NCI-H2171 treated with DMSO at 0.1 percent for 48 hours (cell line): ENCODE measurements around the gene KCND3.

Experiments
- DNase-seq: peaks from one replicate; lab custom pipeline; 2025; lab: John Stamatoyannopoulos, UW

KCND3 gene

GRCh38 chr1:111989531-111990025, at the start of gene KCND3:
Gene KCND3, minus strand, starts transcription at chr1:111989668.
- no peak for DNase-seq

DNA sequence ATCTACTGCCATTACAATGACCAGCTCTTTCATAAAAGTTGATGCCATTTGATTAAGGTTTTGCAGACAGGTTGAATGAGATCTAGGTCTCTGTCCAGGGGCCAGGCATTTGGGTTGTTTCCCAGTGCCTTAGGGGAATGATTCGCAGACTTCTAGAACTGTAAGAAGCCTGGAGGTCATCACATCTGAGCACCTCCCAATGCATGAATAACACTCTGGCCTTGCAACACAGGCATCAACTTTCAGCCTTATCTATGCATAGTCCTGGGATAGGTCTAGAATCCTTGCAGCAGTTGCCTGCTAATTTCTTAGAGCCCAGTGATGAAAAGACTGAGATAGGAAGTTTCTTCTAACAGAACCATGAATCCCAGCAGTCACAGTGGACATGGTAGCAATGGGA, 44.8 kb upstream of the KCND3 start:
- DNase-seq: no peak

DNA sequence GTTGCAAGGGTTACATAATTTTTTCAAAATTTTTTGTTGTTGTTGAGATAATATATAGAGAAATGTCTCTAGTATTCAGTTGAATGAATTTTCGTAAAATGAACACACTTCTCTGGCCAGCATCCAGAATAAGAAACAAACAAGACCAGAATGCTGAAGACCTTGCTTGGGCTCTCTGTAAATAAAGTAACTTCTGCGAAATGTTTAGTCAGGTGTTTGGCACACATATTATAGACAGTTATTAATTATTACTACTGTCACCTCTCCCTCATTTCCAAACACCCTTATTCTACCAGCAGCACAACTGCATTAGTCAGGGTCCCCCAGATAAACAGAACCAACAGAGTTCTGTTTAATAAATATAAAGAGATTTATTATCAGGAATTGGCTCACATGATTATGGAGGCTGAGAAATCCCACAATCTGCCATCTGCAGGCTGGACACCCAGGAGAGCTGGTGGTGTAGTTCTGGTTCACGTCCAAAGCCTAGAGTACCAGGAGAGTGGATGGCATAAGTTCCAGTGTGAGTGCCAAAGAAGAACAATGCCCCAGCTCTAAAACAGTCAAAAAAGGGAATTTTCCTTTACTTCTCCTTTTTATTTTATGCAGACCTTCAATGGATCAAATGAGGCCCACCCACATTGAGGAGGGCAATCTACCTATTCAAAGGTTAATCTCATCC, 44.1 kb upstream of the KCND3 start:
- DNase-seq: no peak

GRCh38 chr1:112030157-112030556, 40.7 kb upstream of the KCND3 start:
- no peak for DNase-seq

- DNase-seq: no peak
Observed at GRCh38 chr1:112027696-112028095, 38.2 kb upstream of the KCND3 start.

DNA sequence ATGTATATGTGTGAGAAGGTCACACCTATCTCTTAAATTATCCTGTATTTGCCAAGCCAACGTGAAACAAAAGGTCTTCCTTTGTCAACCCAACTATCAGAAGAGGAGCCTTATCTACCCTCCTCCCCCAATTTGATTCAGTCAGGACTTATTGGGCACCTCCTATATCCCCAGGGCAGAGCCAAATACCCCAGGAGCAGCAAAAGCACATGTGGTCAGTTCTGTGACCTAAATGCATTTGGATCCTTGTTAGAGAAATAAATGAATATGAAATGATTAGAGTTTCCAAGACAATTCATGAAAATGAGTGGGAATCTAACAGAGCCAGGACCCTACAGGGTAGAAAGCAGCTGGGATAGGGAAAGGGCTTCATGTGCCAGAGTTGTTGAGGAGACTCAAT, 37.0 kb upstream of the KCND3 start:
- no peak for DNase-seq

- DNase-seq: no peak
Observed at GRCh38 chr1:112026016-112026415, 36.5 kb upstream of the KCND3 start.

DNA sequence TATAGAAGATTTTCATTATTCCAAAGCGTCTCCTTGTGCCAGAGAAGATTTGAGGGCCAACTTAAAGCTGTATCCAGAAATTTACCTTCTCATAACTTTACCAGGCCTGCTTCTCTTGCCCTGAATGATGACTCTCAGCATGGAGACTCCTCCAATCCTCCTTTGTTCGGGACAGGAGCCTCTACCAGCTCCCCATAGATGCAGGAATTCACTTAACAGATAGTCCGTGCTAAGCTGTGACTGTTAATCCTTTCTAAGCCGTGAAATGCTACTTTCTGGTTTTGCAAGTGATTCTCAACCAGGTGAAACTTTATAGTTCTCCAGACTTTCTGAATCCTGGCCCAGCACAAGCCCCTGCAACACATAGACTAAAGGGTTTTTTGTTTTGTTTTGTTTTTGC, 31.8 kb upstream of the KCND3 start:
- no peak for DNase-seq

GRCh38 chr1:112017183-112017582, 27.7 kb upstream of the KCND3 start:
- no peak for DNase-seq

DNA sequence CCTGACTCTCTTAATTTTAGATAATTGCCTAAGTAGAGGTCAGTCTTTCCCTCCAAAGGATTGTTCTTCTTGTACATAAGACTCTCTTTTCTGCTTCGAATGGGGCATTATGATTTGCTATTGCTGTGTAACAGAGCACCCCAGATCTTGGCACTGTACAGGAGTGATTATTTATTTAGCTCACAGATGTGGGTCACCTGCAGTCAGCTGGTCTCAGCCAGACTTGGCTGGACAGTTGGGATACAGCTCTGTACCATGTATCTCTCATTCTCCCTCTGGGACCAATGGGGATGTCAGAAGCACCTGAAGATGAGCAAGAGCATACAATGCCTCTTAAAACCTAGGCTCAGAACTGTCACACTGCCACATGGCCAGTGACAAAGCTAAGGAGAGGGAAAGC, 23.4 kb upstream of the KCND3 start:
- DNase-seq: no peak

- DNase-seq: no peak
Observed at GRCh38 chr1:112011202-112011601, 21.7 kb upstream of the KCND3 start.

DNA sequence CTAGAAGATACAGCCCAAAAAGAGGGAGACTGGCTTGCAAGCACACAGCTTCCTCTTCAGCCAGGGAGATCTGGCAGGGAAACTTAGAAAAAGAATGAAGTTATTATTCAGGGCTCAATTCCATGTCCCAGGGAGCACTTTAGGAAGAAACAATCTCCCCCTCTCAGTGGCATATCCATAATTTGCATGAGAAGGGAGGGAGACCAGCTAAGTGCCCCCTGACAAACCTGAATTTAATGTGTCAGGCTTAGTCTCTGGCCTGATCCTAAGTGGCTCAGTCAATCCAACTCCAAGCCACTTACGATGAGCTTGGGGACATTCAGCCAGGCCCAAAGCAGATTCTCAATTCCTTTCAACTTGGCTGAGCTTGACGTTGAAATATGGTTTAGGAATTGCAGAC, 17.7 kb upstream of the KCND3 start:
- DNase-seq: no peak

GRCh38 chr1:112006416-112007025, 17.1 kb upstream of the KCND3 start:
- DNase-seq: no peak

DNA sequence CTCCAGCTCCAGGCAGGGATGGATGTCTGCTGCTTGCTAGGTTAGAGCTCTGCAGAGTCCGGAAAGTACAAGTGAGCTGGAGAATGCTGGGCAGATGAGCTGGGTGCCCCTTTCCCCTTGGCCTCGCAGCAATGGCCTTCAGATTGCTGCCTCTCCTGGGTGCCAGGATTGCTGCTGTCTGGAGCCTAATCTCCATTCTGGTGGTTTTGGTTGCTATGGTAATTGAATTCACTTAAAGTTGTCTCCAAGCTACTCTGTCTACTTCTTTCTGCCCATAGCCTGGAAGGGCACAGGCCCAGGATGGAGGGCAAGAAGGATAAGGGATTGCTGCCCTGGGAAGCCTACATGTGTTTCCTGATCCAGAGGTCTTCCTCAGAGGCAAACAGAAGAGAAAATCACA, 14.6 kb upstream of the KCND3 start:
- no peak for DNase-seq

- no peak for DNase-seq
Observed at GRCh38 chr1:112002514-112002913, 13.0 kb upstream of the KCND3 start.

GRCh38 chr1:112001436-112001835, 12.0 kb upstream of the KCND3 start:
- no peak for DNase-seq

DNA sequence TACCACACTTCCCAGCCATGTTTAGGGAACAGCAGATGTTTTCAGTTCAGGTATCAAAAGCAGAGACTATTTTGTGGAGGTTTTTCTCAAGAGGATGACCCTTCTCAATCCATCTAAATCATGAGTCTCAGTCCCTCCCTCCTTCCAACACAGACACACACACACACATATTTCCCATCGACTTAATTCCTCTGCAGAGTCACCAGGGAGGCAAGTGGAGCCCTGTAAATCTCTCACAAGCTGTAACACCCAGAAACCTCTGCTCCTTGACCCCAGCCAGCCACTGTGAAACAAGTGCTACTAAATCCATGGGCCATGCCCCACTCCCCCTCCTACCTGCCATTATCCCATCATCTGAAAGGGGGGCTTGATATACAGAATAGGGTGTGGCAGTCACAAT, 10.6 kb upstream of the KCND3 start:
- DNase-seq: no peak

- DNase-seq: no peak
Observed at GRCh38 chr1:111998332-111998731, 8.9 kb upstream of the KCND3 start.

DNA sequence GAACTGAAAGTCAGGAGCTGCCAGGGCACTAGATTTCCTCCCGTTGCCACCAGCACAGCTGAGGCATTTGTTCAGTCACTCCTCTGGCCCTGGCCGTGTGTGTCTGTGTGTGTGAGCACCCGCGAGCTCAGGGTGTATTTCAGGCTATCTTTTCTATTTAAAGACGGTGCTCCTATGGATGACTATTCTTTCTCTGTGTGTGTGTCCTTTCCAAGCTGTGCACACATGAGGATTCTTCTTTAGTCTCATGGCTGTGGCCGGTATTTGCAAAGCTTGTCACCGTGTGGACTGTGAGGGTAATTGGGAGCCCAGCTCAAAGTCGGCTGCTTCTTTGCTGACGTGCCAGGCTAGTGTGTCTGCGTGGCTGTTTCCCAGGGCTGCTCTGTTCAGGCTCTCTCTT, 3.0 kb upstream of the KCND3 start:
- no peak for DNase-seq

DNA sequence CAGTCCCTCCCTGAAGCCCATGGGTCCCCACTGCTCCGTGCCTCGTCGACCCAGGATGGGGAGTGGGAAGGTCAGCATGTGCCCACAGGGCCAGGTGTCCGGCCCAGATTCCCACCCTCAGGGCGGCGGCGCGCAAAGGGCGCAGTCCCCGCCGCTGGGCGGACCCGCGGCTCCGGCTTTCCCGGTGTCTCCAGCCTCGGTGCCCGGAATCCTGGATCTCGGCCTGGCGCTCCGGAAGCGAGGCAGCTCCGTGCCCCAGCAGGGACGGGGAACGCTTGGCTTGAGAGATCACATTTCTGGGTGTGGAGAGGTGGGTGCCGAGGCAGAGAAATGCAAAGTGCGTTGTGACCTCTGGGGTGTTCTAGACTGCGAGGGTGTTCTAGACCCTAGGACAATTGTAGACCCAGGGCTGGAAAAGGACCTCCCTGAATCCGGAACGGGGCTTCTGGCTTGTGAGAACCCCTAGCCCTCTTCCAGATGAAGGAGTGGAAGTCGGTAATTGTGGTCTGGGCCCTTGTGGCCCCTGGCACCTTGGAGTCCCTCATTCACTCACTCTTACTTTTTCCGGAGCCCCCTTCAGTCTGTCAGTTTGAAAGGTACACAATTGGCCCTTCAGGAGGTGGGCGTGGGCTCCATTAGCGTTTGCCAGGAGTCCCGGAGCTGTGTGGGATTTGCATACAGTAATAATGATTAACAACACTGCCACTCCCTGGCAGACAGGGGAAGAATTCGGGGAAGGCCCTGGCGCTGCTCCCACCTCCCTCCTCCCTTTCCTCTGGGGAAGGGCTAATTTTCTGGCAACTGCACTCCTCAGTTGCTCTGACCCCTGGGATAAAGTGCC, 1.6 kb upstream of the KCND3 start:
- DNase-seq: peak; percentile 89

GRCh38 chr1:111990026-111990877, 784 bp upstream of the KCND3 start:
- peak; percentile 28 for DNase-seq
